HG03175 (cell line): ENCODE data around the gene PATJ.
"Not testable (repeated sequence)": the region's sequence is repeated elsewhere in the genome, so short reads cannot be mapped to it uniquely, and the experiment has no call there.

Experiments used
- ATAC-seq: cut with Tn5 transposase; IDR thresholded peaks from one replicate; pipeline ENCODE4 v1.9.1; 2021; ENCODE audit warnings: mild to moderate bottlenecking, moderate library complexity; ENCODE audit not compliant: unreplicated experiment

The PATJ gene

DNA sequence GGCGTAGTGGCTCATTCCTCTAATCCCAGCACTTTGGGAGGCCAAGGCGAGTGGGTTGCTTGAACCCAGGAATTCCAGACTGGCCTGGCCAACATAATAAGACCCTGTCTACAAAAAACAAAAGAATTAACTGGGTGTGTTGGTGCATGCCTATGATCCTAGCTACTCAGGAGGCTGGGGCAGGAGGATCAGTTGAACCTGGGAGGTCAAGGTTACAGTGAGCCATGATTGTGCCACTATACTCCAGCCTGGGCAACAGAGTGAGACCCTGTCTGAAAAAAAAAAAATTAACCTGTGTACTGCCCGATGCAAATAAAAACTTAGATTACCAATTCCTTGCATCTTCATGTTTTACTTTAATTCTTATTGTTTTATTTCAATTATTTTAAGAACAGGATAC, 193.2 kb downstream of the PATJ start:
- ATAC-seq = no peak

DNA sequence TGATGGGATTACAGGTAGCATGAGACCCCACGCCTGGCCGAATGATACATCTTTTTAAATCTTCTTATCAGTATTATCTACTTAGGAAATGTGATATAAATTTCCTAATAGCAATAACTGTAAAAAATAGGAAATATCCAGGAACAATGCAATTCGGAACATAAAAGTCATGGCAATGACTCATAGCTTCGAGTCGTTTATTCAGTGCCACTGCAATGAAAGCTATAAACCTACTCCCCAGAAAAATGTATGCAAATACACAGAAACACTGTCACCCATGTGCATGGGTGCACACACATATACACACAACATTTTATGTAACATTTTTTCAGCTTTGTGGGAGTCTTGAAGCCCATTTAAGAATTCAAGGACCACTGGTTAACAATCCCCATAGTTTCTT, 194.6 kb downstream of the PATJ start:
- no peak for ATAC-seq

GRCh38 chr1:61941794-61942193, 199.5 kb downstream of the PATJ start:
- ATAC-seq = no peak

GRCh38 chr1:61942856-61943255, 200.6 kb downstream of the PATJ start:
- ATAC-seq = no peak

DNA sequence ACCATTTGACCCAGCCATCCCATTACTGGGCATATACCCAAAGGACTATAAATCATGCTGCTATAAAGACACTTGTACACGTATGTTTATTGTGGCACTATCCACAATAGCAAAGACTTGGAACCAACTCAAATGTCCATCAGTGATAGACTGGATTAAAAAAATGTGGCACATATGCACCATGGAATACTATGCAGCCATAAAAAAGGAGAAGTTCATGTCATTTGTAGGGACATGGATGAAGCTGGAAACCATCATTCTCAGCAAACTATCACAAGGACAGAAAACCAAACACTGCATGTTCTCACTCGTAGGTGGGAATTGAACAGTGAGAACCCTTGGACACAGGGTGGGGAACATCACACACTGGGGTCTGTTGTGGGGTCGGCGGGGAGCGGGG, 206.4 kb downstream of the PATJ start:
- not testable (repeated sequence) for ATAC-seq

- no peak for ATAC-seq
These were observed 208.1 kb downstream of the PATJ start for GRCh38 chr1:61950418-61950817.

DNA sequence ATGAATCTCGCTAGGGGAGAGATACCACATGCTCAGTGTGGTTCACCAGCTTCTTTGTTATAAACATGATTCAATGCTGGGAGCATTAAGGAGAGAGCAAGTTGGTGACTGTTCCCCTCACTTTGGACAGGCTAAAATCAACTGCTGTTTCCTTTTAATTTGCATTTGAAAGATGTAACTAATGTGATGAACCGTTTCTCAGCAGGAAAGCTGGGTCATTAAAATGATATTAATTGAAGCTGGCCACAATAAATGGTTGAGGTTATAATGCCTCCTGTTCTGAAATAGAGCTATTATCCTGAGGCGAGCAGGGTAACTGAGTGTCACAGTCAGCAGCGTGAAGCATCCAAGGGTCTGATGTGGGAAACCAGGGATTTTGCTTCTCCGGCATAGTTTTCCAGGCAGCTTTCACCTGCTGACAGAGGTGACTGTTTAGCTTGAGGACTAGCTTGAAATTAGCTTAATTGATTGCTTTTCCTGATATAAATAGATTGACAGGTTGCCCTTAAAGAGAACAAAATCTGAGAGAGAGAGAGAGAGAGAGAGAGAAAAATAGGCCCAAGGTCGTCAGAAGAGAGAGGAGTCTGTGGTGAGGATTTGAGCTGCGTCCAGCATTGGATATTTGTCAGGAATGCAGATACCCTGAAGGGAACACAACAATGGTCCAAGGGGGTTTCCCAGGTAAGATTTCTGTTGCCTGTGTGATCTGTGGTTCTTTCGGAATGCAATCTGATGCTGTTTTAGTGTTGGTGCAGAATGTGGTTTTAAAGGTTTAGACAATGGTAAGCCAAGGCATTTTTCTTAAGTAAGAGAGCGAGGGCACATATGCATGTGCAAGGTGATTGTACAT, 209.7 kb downstream of the PATJ start:
- no peak for ATAC-seq

DNA sequence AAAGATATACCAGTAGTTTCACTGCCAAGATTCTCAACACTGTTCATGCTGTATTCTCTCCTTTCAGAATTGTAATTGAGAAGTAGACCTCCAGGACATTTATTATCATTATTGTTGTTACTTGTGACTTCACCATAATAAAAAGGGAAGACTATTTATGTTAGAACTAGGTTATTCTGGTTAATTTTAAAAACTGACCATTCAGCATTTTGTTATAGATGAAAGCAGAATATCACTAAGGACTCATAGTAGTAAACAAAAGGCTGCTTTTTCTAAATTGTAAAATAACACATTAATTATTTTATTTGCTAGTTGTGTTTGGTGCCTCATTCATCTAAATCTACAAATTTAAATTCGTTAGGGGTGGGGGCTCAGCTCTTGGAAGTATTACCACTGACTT, 210.4 kb downstream of the PATJ start:
- ATAC-seq = no peak

DNA sequence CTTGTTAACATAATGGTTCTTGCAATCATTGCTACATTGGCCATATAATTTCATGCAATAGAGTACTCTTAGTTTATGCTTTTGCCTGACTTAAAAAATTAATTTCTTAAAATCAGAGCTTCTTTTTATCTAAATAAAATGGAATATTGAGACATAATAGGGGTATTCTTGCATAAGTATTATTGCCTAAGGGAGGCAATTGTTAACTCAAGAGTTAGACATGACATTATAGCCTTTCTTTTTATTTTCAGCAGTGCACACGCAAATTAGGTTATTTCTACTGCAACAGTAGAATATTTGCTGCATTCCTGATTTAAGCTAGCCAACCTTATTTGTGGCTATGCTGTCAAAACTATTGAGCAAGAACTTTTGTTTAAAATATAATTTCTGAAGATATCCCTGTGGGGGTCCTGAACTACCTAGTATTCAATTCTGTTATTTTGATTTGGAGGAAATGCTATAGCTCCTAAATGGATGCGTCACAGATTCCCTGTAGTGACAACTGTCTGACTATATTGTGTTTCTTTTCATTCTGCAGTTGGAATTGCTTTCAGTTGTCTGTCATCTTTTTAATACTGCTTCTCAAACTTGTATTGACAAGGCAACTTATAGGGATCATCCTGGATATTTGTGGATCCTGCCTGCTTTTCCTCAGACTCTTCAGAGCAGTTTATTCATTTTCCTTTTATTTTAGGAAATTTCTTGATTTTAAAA, 211.0 kb downstream of the PATJ start:
- ATAC-seq = no peak

GRCh38 chr1:61953790-61954150, 211.5 kb downstream of the PATJ start:
- no peak for ATAC-seq

- no peak for ATAC-seq
These were observed 213.0 kb downstream of the PATJ start for GRCh38 chr1:61955261-61955660.

GRCh38 chr1:61956016-61956645, 213.9 kb downstream of the PATJ start:
- ATAC-seq = no peak

GRCh38 chr1:61956784-61957183, 214.5 kb downstream of the PATJ start:
- no peak for ATAC-seq

DNA sequence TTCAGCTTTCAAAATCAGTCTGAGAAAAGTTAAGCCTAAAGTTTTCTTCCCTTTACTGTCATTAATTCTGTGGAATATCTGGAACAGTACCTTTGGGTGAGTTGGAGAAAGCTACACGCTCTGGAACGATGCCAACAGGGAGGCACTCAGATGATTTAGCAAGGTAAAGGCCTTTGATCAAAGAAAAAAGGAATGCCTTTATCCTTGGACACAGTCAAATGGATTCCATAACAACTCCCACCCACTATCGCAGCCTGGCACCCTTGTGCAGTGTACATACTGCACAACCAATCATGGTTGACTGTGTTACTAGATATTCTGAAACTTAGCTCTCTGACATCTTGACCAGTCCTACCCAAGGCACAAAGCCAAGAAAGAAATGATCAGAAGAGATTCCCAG, 218.7 kb downstream of the PATJ start:
- ATAC-seq = no peak

DNA sequence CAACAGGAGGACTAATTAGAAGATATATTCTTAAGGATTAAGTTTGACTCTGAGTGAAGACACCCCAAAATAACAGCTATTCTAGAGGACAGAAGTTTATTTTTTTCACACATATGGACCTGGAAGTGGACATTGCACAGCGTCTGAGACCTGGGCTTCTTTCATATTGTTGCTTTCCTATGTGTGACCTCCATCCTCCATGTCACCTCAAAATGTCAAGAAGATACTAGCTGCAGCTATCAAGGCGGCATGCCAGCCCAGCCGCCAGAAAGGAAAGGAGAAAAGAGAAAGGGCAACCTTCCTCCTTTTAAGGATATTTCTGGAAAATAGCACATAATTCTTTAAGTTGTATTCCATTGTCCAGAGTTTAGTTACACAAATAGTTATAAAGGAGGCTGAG, 220.4 kb downstream of the PATJ start:
- no peak for ATAC-seq

DNA sequence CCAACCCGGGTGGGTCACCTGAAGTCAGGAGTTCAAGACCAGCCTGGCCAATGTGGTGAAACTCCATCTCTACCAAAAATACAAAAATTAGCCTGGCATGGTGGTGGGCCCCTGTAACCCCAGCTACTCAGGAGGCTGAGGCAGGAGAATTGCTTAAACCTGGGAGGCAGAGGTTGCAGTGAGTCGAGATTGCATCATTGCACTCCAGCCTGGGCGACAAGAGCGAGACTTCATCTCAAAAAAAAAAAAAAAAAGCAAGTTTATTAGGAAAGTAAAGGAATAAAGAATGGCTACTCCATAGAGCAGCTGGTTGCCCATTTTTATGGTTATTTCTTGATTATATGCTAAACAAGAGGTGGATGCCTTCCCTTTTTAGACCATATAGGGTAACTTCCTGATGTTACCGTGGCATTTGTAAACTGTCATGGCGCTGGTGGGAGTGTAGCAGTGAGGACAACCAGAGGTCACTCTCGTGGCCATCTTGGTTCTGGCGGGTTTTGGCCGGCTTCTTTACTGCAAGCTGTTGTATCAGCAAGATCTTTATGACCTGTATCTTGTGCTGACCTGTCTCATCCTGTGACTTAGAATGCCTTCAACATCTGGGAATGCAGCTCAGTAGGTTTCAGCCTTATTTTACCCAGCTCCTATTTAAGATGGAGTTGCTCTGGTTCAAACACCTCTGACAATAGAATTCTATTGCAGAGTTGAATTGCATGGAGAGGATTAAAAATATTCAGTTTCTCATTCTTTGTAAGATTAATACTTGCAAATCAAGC, 224.4 kb downstream of the PATJ start:
- not testable (repeated sequence) for ATAC-seq

- ATAC-seq = no peak
These were observed 225.5 kb downstream of the PATJ start for GRCh38 chr1:61967750-61968149.

GRCh38 chr1:61968869-61969268, 226.6 kb downstream of the PATJ start:
- ATAC-seq = no peak

DNA sequence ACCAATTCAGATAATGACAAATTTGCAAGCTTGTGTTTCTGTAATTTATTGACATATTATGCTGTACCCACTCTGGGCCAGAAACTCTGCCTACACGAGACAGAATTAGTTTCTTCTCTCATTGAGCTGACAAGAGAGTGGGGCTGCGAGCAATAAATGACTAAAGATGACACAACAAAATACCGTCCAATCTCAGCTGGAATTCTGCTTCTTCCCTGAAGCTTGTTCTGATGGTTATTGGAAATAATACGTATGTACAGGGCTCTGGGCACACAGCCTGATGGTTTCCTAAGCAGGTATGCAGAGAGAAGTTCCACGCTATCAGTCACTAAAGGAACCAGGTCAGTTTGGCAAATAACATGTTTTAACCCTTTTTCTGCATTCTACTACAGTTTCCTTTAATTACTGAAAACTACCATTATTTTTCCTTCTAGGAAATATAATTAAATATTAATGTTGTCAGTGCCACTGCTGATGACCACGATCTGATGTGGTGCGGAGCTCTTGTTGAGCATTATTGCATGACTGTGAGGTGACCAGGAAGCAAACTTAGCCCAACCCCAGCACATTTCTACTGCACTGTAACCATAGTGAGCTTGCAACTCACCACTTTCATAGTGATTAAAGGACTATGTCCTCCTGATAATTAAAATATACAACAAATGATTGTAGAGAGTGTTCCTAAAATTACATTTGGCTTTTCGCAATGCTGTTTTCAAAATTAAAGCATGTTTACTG, 231.0 kb downstream of the PATJ start:
- no peak for ATAC-seq

DNA sequence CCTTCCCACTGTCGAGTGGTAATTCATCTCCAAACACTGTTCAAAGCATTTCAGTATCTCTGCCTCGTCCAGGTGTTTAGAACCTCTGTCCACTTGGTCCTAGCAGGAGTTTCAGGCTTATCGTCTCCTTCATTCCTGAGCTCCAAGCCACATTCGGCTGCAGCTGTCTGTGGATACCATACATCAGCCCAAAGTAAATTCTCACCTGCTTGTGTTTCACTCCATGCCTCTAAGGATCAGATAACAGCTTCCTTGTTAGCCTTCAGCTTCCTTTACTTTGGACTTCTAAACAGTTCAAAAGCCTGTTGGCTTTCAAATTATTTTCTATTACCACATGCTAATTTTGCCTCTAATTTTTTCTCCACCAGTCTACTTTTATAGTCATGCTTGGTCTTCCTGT, 233.4 kb downstream of the PATJ start:
- no peak for ATAC-seq

- ATAC-seq = no peak
These were observed 234.3 kb downstream of the PATJ start for GRCh38 chr1:61976566-61976965.
